ENCODE measurements around the gene IL1RL2.
A peak's percentile ranks its signal among the peaks of the same experiment; 100 is the strongest.

Gene IL1RL2

DNA sequence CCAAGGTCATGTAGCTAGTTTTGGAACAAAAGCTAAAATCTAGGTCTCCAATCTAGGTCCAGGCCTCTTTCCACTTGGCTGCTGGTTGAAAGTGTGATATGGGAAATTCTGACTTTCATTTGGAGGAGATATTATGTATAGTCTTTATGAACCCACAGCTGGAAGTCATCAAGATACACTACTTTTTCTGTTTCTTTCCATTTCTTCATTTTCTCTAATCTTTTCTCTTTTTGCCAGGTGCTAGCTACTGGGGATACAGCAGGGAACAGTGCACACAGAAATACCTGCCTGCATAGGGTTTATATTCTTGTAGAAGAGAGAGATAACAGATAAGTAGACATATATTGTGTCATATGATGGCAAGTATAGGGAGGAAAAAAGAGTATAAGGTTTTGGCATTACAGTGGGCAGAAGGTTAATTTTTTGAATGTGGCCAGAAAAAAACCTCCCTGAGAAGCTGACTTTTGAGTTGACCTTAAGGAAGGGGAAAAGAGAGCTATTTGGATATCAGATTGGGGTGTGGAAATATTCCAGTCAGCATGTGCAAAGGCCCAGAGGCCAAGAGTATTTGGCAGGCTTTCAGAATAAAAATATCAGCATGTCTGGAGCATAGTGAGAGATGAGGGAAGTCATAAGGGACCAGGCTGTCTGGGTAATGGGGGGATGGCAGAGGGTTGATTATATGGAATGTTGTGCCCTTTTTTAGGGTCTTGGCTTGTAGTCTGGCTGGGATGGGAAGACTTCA is 28.6 kb upstream of the IL1RL2 start:
- Histone ChIP-seq H3K36me3 (peaks cover 16 to 48% (median 43%) of the 10 kb centered on the region in 3 donors), H3K27ac (no peak overlapping the region), H3K4me1 (peaks cover 0 to 14% (median 0%) of the 10 kb centered on the region in 4 donors), H3K9me3 (no peaks in the 10 kb centered on the region), H3K4me3 (no peak overlapping the region), H3K27me3 (no peaks in the 10 kb centered on the region)
- intact Hi-C loops (cut with DNase I; ENCODE audit: low total_unique reads) = loop anchor here (5.0 kb wide), 1 partner anchor 131 kb away; no protein-coding TSS in a partner anchor
- no peak for DNase-seq
- TF ChIP-seq, protein P1, sequence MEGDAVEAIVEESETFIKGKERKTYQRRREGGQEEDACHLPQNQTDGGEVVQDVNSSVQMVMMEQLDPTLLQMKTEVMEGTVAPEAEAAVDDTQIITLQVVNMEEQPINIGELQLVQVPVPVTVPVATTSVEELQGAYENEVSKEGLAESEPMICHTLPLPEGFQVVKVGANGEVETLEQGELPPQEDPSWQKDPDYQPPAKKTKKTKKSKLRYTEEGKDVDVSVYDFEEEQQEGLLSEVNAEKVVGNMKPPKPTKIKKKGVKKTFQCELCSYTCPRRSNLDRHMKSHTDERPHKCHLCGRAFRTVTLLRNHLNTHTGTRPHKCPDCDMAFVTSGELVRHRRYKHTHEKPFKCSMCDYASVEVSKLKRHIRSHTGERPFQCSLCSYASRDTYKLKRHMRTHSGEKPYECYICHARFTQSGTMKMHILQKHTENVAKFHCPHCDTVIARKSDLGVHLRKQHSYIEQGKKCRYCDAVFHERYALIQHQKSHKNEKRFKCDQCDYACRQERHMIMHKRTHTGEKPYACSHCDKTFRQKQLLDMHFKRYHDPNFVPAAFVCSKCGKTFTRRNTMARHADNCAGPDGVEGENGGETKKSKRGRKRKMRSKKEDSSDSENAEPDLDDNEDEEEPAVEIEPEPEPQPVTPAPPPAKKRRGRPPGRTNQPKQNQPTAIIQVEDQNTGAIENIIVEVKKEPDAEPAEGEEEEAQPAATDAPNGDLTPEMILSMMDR (IDR thresholded peaks at IDR 0.05) = no peak

DNA sequence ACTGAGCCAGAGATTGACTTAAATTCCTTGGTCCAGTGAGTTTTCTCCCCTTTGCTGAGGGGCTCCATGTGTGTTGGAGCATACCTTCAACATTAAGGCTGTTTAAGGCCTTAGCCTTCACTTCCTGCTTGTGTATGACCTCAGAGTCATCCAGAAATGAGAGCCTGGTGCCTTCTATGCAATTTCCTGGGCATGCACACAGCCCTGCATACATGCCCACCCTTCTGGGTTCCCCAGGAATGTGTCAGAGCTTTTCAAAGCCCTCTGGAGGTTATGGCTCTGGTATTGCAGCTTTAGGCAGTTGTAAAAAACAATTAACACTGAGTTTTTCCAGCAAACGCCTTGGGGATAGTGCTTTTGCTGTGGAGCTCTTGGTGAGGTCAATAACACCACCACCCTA is 27.5 kb upstream of the IL1RL2 start:
- DNase-seq = no peak
- intact Hi-C loops (cut with DNase I; ENCODE audit: low total_unique reads) = loop anchor here (5.0 kb wide), 1 partner anchor 132 kb away; no protein-coding TSS in a partner anchor
- no peaks in the 10 kb centered on the region for H3K9me3 ChIP-seq
- peaks cover 0 to 14% (median 0%) of the 10 kb centered on the region in 4 donors for H3K4me1 ChIP-seq
- peaks cover 13 to 41% (median 40%) of the 10 kb centered on the region in 3 donors for H3K36me3 ChIP-seq
- H3K4me3 ChIP-seq = no peak overlapping the region
- no peak overlapping the region for H3K27ac ChIP-seq
- TF ChIP-seq, protein P1 (IDR thresholded peaks at IDR 0.05) = no peak
- H3K27me3 ChIP-seq = no peaks in the 10 kb centered on the region

DNA sequence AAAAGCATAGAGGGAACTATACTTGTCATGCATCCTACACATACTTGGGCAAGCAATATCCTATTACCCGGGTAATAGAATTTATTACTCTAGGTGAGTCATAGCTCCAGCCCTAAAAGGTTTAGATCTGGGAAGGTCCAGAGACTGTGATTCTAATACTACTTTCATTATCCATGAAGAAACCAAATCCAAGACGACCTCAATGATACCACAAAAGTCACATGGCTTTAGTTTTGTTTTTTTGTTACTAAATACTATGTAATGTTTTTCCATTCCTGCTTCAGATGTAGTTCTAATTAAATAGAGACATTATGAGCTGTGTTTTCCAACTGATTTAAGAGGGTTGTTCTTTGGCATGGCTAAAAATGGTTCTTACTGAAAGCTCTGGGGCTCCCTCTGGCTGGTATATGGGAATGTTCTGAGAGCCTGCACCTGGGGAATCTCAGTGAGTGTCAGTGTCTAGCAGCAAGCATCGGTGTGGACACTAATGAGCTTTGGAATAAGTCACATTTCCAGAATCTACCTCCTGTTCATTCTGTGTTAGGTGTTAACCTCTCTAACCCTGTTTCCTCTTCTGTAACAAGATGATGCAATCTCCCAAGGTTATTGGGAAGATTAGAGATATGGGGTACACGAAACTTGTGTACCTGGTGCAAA is 20.5 kb upstream of the IL1RL2 start:
- no peaks in the 10 kb centered on the region for H3K4me1 ChIP-seq
- intact Hi-C loops (cut with DNase I; ENCODE audit: low total_unique reads) = loop anchor here (2.0 kb wide), 1 partner anchor 146 kb away; no protein-coding TSS in a partner anchor
- peaks cover 10 to 44% (median 22%) of the 10 kb centered on the region in 3 donors for H3K36me3 ChIP-seq
- H3K9me3 ChIP-seq = no peaks in the 10 kb centered on the region
- DNase-seq = peak; percentile 21 to 65
- no peak overlapping the region for H3K27ac ChIP-seq
- no peaks in the 10 kb centered on the region for H3K27me3 ChIP-seq
- TF ChIP-seq, protein P1 (IDR thresholded peaks at IDR 0.05) = peak; percentile 61 to 66
- no peak overlapping the region for H3K4me3 ChIP-seq

DNA sequence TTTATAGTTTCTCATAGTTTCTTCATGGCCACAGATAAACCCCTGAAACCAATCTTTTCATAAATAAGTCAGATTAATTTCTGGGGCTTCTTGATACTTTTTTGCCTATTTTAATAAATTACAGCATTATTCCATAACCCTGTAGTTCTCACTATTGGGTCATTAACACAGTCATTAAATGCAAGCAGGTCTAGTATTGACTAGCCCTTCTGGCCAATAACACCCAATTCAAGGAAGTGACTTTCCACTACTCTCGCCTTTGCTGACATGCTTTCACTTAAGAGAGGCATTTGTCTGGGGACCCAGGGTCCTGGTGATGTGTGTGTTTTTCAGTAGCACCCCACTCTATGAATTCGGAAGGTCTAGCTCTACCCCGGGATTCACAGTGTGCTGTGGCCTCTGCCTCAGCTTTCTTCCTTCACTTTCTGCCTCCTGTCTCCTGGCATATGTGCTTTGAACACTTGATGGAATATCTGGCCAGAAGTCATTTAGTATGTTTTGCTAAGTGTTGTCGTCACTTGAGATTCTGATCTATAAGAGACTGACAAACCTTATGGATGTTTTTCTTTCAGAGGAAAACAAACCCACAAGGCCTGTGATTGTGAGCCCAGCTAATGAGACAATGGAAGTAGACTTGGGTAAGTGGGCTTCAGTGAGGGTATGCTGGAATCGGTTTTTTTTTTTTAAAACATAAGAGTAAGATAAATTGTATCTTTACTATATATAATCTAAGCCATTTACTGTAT is 18.6 kb upstream of the IL1RL2 start:
- DNase-seq = no peak
- Histone ChIP-seq H3K27ac (no peak overlapping the region), H3K27me3 (no peaks in the 10 kb centered on the region), H3K36me3 (peaks cover 26 to 57% (median 39%) of the 10 kb centered on the region in 3 donors), H3K4me1 (no peaks in the 10 kb centered on the region), H3K9me3 (no peaks in the 10 kb centered on the region), H3K4me3 (no peak overlapping the region)
- intact Hi-C loops (cut with DNase I; ENCODE audit: low total_unique reads) = no loop called here
- TF ChIP-seq, protein P1 (IDR thresholded peaks at IDR 0.05) = no peak

DNA sequence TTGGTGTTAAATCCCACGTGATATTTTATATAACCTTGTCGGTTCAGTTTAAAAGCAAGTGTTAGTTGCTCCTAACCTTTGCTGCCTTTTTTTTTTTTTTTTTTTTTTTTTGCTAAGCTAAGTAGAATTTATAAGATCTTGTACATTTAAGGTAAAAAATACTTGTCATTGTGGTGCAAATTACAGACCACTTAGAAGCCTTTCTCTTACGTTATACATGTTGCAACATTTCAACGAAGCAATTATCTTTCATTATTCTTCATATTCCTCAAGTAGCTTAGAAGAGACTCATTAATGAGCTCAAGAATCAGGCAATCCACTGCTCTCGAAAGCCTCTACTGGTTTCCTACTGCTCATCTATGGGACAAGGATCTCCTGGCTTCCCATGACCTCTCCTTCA is 14.9 kb upstream of the IL1RL2 start:
- H3K36me3 ChIP-seq = peaks cover 57 to 75% (median 74%) of the 10 kb centered on the region in 3 donors
- DNase-seq = no peak
- no peaks in the 10 kb centered on the region for H3K4me1 ChIP-seq

More for the DNA sequence above, 14.9 kb upstream of the IL1RL2 start:
- TF ChIP-seq, protein P1 (IDR thresholded peaks at IDR 0.05) = no peak
- H3K4me3 ChIP-seq = no peak overlapping the region
- H3K27me3 ChIP-seq = no peaks in the 10 kb centered on the region
- no peak overlapping the region for H3K27ac ChIP-seq
- H3K9me3 ChIP-seq = no peaks in the 10 kb centered on the region
- intact Hi-C loops (cut with DNase I; ENCODE audit: low total_unique reads) = loop anchor here (10.0 kb wide), 1 partner anchor 73 kb away; no protein-coding TSS in a partner anchor

Measured in tibial artery (tissue), 4 donors.